ENCODE results near the gene GALNT1. TPM values are rescaled to one million over a fixed set of nuclear protein-coding genes. Genes with fewer than 3 reads are reported as not detected.

GALNT1 gene
- polyA plus RNA-seq, 2 of the 4 experiments (the other 2 are of a cell fraction), result 97.4 to 113 TPM

DNA sequence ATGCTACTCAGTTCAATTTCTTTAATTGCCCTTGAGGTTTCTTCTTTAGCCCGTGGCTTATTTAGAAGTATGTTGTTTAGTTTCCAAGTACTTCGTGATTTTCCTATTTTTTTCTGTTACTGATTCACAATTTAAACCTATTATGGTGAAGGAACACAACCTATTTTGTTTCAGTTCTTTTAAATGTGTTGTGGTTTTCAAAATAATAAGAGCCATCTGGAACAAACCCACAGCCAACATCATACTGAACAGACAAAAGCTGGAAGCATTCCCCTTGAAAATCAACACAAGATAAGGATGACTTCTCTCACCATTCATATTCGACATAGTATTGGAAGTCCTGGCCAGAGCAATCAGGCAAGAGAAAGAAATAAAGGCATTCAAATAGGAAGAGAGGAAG lies 155.2 kb downstream of the GALNT1 start:
- no peak overlapping the region for H3K27ac ChIP-seq
- no peaks in the 10 kb centered on the region for H3K4me1 ChIP-seq
- WGBS (ENCODE audit: missing lambda C conversion rate), result 6% methylated on average over 3 of the region's 3 CpGs
- POLR2A ChIA-PET, result no interaction called here
- TF ChIP-seq FOXS1 (CRISPR knock-in tag; IDR thresholded peaks at IDR 0.05) (no peak), RNF2 (IDR thresholded peaks at IDR 0.05; ENCODE audit: borderline replicate concordance, low read depth) (no peak), MAFK (IDR thresholded peaks at IDR 0.05; ENCODE audit: partially characterized antibody) (no peak), ZSCAN20 (CRISPR knock-in tag; IDR thresholded peaks at IDR 0.05) (no peak), HEYL (CRISPR knock-in tag; IDR thresholded peaks at IDR 0.05) (no peak), ESRRA (IDR thresholded peaks at IDR 0.05; ENCODE audit: borderline replicate concordance, low read length) (no peak), CBX8 (IDR thresholded peaks at IDR 0.05) (no peak)
- no peak overlapping the region for H3K4me3 ChIP-seq
- no peak for DNase-seq (ENCODE audit: low read depth in 1 of 2, low spot score in 1 of 2)
- H3K9me3 ChIP-seq, result no peaks in the 10 kb centered on the region
- no peak for FAIRE-seq
- no peak for ATAC-seq
- no peak overlapping the region for H3K4me2 ChIP-seq
- CTCF ChIA-PET, result no interaction called here

DNA sequence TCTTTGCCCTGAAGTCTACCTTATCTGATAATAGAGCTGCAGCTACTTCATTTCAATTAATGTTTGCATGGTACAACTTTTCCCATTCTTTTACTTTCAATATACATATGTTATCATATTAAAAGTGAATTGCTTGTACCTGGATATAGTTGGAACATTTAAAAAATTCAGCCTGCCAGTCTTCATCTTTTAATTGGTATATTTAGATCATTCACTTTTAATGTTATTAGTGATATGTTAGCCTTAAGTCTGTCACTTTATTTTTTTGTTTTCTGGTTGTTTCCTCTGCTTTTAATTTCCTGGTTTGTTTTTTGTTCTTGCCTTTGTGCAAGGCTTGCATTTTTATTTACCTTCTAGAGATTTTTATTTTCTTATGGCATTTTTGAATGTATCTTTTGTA lies 158.2 kb downstream of the GALNT1 start:
- H3K9me3 ChIP-seq, result no peaks in the 10 kb centered on the region
- H3K4me2 ChIP-seq, result no peak overlapping the region
- TF ChIP-seq, protein P1, sequence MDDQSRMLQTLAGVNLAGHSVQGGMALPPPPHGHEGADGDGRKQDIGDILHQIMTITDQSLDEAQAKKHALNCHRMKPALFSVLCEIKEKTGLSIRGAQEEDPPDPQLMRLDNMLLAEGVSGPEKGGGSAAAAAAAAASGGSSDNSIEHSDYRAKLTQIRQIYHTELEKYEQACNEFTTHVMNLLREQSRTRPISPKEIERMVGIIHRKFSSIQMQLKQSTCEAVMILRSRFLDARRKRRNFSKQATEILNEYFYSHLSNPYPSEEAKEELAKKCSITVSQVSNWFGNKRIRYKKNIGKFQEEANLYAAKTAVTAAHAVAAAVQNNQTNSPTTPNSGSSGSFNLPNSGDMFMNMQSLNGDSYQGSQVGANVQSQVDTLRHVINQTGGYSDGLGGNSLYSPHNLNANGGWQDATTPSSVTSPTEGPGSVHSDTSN (IDR thresholded peaks at IDR 0.05), result no peak
- TF ChIP-seq SMC3 (IDR thresholded peaks at IDR 0.05) (no peak), HEYL (CRISPR knock-in tag; IDR thresholded peaks at IDR 0.05) (no peak), FOXS1 (CRISPR knock-in tag; IDR thresholded peaks at IDR 0.05) (no peak), TP53 (CRISPR knock-in tag; IDR thresholded peaks at IDR 0.05) (no peak), ESRRA (IDR thresholded peaks at IDR 0.05; ENCODE audit: borderline replicate concordance, low read length) (no peak), ZSCAN20 (CRISPR knock-in tag; IDR thresholded peaks at IDR 0.05) (no peak), RARB (CRISPR knock-in tag; IDR thresholded peaks at IDR 0.05) (no peak), SREBF2 (IDR thresholded peaks at IDR 0.05) (no peak)
- TF ChIP-seq, protein P2, sequence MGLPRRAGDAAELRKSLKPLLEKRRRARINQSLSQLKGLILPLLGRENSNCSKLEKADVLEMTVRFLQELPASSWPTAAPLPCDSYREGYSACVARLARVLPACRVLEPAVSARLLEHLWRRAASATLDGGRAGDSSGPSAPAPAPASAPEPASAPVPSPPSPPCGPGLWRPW (IDR thresholded peaks at IDR 0.05), result no peak
- TF ChIP-seq, protein P3, sequence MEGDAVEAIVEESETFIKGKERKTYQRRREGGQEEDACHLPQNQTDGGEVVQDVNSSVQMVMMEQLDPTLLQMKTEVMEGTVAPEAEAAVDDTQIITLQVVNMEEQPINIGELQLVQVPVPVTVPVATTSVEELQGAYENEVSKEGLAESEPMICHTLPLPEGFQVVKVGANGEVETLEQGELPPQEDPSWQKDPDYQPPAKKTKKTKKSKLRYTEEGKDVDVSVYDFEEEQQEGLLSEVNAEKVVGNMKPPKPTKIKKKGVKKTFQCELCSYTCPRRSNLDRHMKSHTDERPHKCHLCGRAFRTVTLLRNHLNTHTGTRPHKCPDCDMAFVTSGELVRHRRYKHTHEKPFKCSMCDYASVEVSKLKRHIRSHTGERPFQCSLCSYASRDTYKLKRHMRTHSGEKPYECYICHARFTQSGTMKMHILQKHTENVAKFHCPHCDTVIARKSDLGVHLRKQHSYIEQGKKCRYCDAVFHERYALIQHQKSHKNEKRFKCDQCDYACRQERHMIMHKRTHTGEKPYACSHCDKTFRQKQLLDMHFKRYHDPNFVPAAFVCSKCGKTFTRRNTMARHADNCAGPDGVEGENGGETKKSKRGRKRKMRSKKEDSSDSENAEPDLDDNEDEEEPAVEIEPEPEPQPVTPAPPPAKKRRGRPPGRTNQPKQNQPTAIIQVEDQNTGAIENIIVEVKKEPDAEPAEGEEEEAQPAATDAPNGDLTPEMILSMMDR (IDR thresholded peaks at IDR 0.05), result no peak
- POLR2A ChIA-PET, result no interaction called here
- FAIRE-seq (no peak), DNase-seq (ENCODE audit: low read depth in 1 of 2, low spot score in 1 of 2) (no peak), ATAC-seq (no peak)
- CTCF ChIA-PET, result no interaction called here
- H3K4me3 ChIP-seq, result no peak overlapping the region
- H3K27ac ChIP-seq, result no peak overlapping the region
- H3K4me1 ChIP-seq, result no peaks in the 10 kb centered on the region

DNA sequence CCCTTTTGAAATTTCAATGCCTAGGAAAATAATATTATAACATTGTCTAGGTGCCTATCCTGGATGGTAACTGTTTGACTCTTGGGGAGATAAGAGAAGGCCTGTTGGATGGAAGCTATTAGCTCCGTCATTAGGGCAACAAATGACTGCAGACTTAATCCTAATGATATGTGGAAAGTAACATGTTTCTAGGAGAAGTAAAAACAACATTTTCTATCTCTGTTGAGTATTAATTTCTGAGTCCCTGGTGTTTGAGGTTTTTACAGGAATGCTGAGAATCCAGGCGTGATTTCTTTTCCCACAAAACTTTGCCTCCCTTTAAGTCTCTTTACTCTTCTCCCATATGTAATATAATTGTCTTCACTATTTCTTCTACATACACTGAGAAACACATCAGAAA lies 159.1 kb downstream of the GALNT1 start:
- H3K4me2 ChIP-seq, result no peak overlapping the region
- WGBS (ENCODE audit: missing lambda C conversion rate), result 78% methylated on average over 2 of the region's 2 CpGs
- ATAC-seq (no peak), FAIRE-seq (no peak), DNase-seq (ENCODE audit: low read depth in 1 of 2, low spot score in 1 of 2) (no peak)
- H3K9me3 ChIP-seq, result no peaks in the 10 kb centered on the region
- no peak overlapping the region for H3K4me3 ChIP-seq
- no peaks in the 10 kb centered on the region for H3K4me1 ChIP-seq
- no peak overlapping the region for H3K27ac ChIP-seq
- ChIA-PET POLR2A (no interaction called here), CTCF (no interaction called here)
- TF ChIP-seq, protein P1 (IDR thresholded peaks at IDR 0.05), result no peak
- TF ChIP-seq KDM1A (IDR thresholded peaks at IDR 0.05; ENCODE audit: low read depth) (no peak), BHLHE40 (IDR thresholded peaks at IDR 0.05; ENCODE audit: low read depth, low read length) (no peak), CEBPB (IDR thresholded peaks at IDR 0.05) (no peak), HDAC2 (IDR thresholded peaks at IDR 0.05) (no peak), MYC (IDR thresholded peaks at IDR 0.05; ENCODE audit: borderline replicate concordance, low read length) (no peak), HOXB13 (CRISPR knock-in tag; IDR thresholded peaks at IDR 0.05; ENCODE audit: low read depth) (no peak), RNF2 (IDR thresholded peaks at IDR 0.05; ENCODE audit: borderline replicate concordance, low read depth) (no peak), SMC3 (IDR thresholded peaks at IDR 0.05) (no peak), JUN (IDR thresholded peaks at IDR 0.05) (no peak), MAZ (IDR thresholded peaks at IDR 0.05; ENCODE audit: borderline replicate concordance, low read depth, low read length) (no peak)
- TF ChIP-seq, protein P4, sequence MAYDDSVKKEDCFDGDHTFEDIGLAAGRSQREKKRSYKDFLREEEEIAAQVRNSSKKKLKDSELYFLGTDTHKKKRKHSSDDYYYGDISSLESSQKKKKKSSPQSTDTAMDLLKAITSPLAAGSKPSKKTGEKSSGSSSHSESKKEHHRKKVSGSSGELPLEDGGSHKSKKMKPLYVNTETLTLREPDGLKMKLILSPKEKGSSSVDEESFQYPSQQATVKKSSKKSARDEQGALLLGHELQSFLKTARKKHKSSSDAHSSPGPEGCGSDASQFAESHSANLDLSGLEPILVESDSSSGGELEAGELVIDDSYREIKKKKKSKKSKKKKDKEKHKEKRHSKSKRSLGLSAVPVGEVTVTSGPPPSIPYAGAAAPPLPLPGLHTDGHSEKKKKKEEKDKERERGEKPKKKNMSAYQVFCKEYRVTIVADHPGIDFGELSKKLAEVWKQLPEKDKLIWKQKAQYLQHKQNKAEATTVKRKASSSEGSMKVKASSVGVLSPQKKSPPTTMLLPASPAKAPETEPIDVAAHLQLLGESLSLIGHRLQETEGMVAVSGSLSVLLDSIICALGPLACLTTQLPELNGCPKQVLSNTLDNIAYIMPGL (CRISPR knock-in tag; IDR thresholded peaks at IDR 0.05; ENCODE audit: borderline replicate concordance), result no peak
- TF ChIP-seq, protein P3 (IDR thresholded peaks at IDR 0.05), result no peak
- TF ChIP-seq, protein P5, sequence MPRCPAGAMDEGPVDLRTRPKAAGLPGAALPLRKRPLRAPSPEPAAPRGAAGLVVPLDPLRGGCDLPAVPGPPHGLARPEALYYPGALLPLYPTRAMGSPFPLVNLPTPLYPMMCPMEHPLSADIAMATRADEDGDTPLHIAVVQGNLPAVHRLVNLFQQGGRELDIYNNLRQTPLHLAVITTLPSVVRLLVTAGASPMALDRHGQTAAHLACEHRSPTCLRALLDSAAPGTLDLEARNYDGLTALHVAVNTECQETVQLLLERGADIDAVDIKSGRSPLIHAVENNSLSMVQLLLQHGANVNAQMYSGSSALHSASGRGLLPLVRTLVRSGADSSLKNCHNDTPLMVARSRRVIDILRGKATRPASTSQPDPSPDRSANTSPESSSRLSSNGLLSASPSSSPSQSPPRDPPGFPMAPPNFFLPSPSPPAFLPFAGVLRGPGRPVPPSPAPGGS (IDR thresholded peaks at IDR 0.05), result no peak
